ENCODE data around the gene OLA1.

DNA sequence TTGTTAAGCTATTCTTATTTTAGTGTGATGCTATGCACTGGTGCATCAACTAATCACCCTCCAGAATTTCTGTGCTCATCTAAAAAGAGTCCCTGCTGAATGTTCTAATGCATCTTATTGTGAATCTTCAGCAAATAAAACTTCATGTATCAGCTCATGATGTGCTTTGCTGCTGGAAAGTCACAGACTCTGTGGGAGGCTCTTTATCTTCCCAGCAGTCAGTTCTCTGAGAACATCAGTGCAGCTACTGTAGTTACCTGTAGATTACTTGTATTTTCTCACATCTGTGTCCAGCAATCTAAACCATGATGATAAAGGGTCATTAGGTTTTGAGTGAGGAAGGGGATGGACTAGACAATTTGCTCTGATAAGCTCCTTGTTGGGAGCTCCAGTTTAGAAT, 141.6 kb downstream of the OLA1 start:
- TF ChIP-seq, protein P1, sequence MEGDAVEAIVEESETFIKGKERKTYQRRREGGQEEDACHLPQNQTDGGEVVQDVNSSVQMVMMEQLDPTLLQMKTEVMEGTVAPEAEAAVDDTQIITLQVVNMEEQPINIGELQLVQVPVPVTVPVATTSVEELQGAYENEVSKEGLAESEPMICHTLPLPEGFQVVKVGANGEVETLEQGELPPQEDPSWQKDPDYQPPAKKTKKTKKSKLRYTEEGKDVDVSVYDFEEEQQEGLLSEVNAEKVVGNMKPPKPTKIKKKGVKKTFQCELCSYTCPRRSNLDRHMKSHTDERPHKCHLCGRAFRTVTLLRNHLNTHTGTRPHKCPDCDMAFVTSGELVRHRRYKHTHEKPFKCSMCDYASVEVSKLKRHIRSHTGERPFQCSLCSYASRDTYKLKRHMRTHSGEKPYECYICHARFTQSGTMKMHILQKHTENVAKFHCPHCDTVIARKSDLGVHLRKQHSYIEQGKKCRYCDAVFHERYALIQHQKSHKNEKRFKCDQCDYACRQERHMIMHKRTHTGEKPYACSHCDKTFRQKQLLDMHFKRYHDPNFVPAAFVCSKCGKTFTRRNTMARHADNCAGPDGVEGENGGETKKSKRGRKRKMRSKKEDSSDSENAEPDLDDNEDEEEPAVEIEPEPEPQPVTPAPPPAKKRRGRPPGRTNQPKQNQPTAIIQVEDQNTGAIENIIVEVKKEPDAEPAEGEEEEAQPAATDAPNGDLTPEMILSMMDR (IDR thresholded peaks at IDR 0.05): no peak
- TF ChIP-seq NR3C1 (CRISPR knock-in tag; conservative IDR thresholded peaks at IDR 0.05; ENCODE audit: low read depth) (no peak), ELF4 (CRISPR knock-in tag; IDR thresholded peaks at IDR 0.05; ENCODE audit: low read depth) (no peak), RELA (CRISPR knock-in tag; IDR thresholded peaks at IDR 0.05; ENCODE audit: borderline replicate concordance) (no peak)

All from WTC11 (cell line).